OCI-LY7 (cell line): ENCODE measurements around the gene GYG1. TPM values are rescaled to one million over a fixed set of nuclear protein-coding genes. Genes with fewer than 3 reads are reported as not detected.
"Not testable (repeated sequence)": the region's sequence is repeated elsewhere in the genome, so short reads cannot be mapped to it uniquely, and the experiment has no call there.

Experiments
- BruUV-seq: library from RNA; stranded (reverse); fragments of 400-500 nt; replicated peaks from 2 replicates; lab custom pipeline; 2021; lab: Mats Ljungman, UMichigan
- CTCF ChIA-PET: fragments of 300-600 bp; sonication (Branson Sonifier 250); formaldehyde crosslinking; loops from one replicate; lab custom pipeline; 2022; ENCODE audit warnings: antibody characterized with exemption; ENCODE audit not compliant: unreplicated experiment; lab: Charles Lee
- POLR2A ChIA-PET: fragments of 300-600 bp; sonication (Branson Sonifier 250); formaldehyde crosslinking; loops from one replicate; lab custom pipeline; 2022; ENCODE audit warnings: antibody characterized with exemption; lab: Charles Lee
- DNase-seq: peaks from one replicate; pipeline ENCODE4 v3.0.0-alpha.2; 2015; ENCODE audit warnings: low spot score
- H2AFZ ChIP-seq: fragments of 200-600 bp; sonication (generic), shearing (Covaris generic); 2 replicates; pipeline ENCODE4 v1.6.1; 2014; ENCODE audit warnings: mild to moderate bottlenecking, antibody characterized with exemption, low read length, moderate library complexity
- H3K27ac ChIP-seq: fragments of 200-600 bp; sonication (generic); 2 replicates; pipeline ENCODE4 v1.5.1; 2014; ENCODE audit warnings: mixed run types, low read depth, mild to moderate bottlenecking, moderate library complexity, low read length, inconsistent platforms; ENCODE audit not compliant: poor library complexity, severe bottlenecking
- H3K36me3 ChIP-seq: fragments of 200-600 bp; sonication (generic); 2 replicates; pipeline ENCODE4 v1.6.1; 2014; ENCODE audit warnings: mild to moderate bottlenecking, antibody characterized with exemption, low read length, moderate library complexity, mixed read lengths; ENCODE audit not compliant: insufficient read depth
- H3K4me1 ChIP-seq: fragments of 200-600 bp; sonication (generic); 2 replicates; pipeline ENCODE4 v1.5.1; 2014; ENCODE audit warnings: mild to moderate bottlenecking, low read length; ENCODE audit not compliant: insufficient read depth, poor library complexity, severe bottlenecking
- H3K4me2 ChIP-seq: fragments of 200-600 bp; sonication (generic); 2 replicates; pipeline ENCODE4 v1.6.1; 2014; ENCODE audit warnings: mild to moderate bottlenecking, low read length
- H3K4me3 ChIP-seq: fragments of 200-600 bp; sonication (generic); 2 replicates; pipeline ENCODE4 v1.5.1; 2014; ENCODE audit warnings: mild to moderate bottlenecking, low read depth, low read length; ENCODE audit not compliant: poor library complexity, severe bottlenecking
- H3K79me2 ChIP-seq: fragments of 200-600 bp; sonication (generic); 2 replicates; pipeline ENCODE4 v1.6.1; 2016; ENCODE audit warnings: low read depth, mild to moderate bottlenecking, low read length, moderate library complexity, mixed read lengths; ENCODE audit not compliant: insufficient read depth
- H3K9me2 ChIP-seq: fragments of 200-600 bp; sonication (generic); 2 replicates; pipeline ENCODE4 v1.6.1; 2016; ENCODE audit warnings: mild to moderate bottlenecking, low read length, mixed read lengths; ENCODE audit not compliant: insufficient read depth
- H3K9me3 ChIP-seq: fragments of 200-600 bp; sonication (generic); 2 replicates; pipeline ENCODE4 v1.6.1; 2014; ENCODE audit warnings: mild to moderate bottlenecking, mixed run types, low read length, mixed read lengths
- H4K20me1 ChIP-seq: fragments of 200-600 bp; sonication (generic); 2 replicates; pipeline ENCODE4 v1.6.1; 2014; ENCODE audit warnings: mild to moderate bottlenecking, antibody characterized with exemption, low read length, moderate library complexity, mixed read lengths; ENCODE audit not compliant: insufficient read depth
- CTCF ChIP-seq: fragments of 200-600 bp; sonication (generic); conservative IDR thresholded peaks from 2 replicates; pipeline ENCODE4 v1.5.1; 2014; ENCODE audit warnings: mild to moderate bottlenecking, antibody characterized with exemption, low read length, moderate library complexity, mixed read lengths
- EZH2phosphoT487 ChIP-seq: fragments of 200-600 bp; sonication (generic); IDR thresholded peaks from 2 replicates; pipeline ENCODE4 v1.6.1; 2018; ENCODE audit warnings: low read depth, borderline replicate concordance, mild to moderate bottlenecking, mixed run types, antibody characterized with exemption, low read length, moderate library complexity, mixed read lengths
- intact Hi-C: fragments of 100-400 bp; cut with micrococcal nuclease; formaldehyde crosslinking; loops from one replicate; pipeline ENCODE4 v1.10.0; 2022; ENCODE audit not compliant: unreplicated experiment
- total RNA-seq, 2 experiments: library from RNA; depleted of rRNA in 1 of 2; stranded (reverse); fragments of >200 nt in 1 of 2; shearing (Covaris generic) in 1 of 2; gene quantifications; 2 replicates each; pipeline ENCODE4 v1.2.3, GENCODE V29; 2014 to 2022

The GYG1 gene
- total RNA-seq, 2 experiments from 2014 or later, result 11.5 to 53.6 TPM

GRCh38 chr3:148975696-148976095, 15.6 kb upstream of the GYG1 start:
- no peaks in the 10 kb centered on the region for H3K79me2 ChIP-seq
- TF ChIP-seq CTCF (no peak), EZH2phosphoT487 (no peak)
- POLR2A ChIA-PET, result interaction anchor here (0.6 kb wide), 1 partner anchor 227 kb away, joined by 3 read pairs; no protein-coding TSS in a partner anchor
- H3K9me2 ChIP-seq, result no peaks in the 10 kb centered on the region
- no peak overlapping the region for H3K4me3 ChIP-seq
- DNase-seq, result no peak
- H3K36me3 ChIP-seq, result no peaks in the 10 kb centered on the region
- H3K4me1 ChIP-seq, result no peaks in the 10 kb centered on the region
- H3K27ac ChIP-seq, result no peak overlapping the region
- CTCF ChIA-PET, result no interaction called here
- no peak overlapping the region for H2AFZ ChIP-seq
- H3K4me2 ChIP-seq, result no peak overlapping the region
- intact Hi-C loops, result no loop called here
- no peaks in the 10 kb centered on the region for H3K9me3 ChIP-seq
- no TSS peak for BruUV-seq
- no peaks in the 10 kb centered on the region for H4K20me1 ChIP-seq

GRCh38 chr3:148981273-148981672, 10.1 kb upstream of the GYG1 start:
- intact Hi-C loops, result no loop called here
- no peak overlapping the region for H3K4me3 ChIP-seq
- no peak for TF ChIP-seq EZH2phosphoT487
- TF ChIP-seq CTCF, result no peak
- DNase-seq, result no peak
- no peak overlapping the region for H3K27ac ChIP-seq
- H3K4me1 ChIP-seq, result no peaks in the 10 kb centered on the region
- CTCF ChIA-PET, result no interaction called here
- H3K79me2 ChIP-seq, result no peaks in the 10 kb centered on the region
- no peak overlapping the region for H2AFZ ChIP-seq
- POLR2A ChIA-PET, result interaction anchor here (0.8 to 1.5 kb wide), 2 partner anchors 8 to 17 kb away, joined by 3 to 8 read pairs; no protein-coding TSS in a partner anchor
- no peaks in the 10 kb centered on the region for H3K9me2 ChIP-seq
- 0 out of 2 replicates have a peak, but pooled peaks cover 5% of the 10 kb centered on the region for H3K9me3 ChIP-seq
- H3K36me3 ChIP-seq, result no peaks in the 10 kb centered on the region
- no TSS peak for BruUV-seq
- no peak overlapping the region for H3K4me2 ChIP-seq
- H4K20me1 ChIP-seq, result no peaks in the 10 kb centered on the region

GRCh38 chr3:148987551-148987950, 3.8 kb upstream of the GYG1 start:
- H3K36me3 ChIP-seq, H3K79me2 ChIP-seq, CTCF ChIA-PET, H3K4me3 ChIP-seq, H3K4me2 ChIP-seq, POLR2A ChIA-PET, H4K20me1 ChIP-seq, H2AFZ ChIP-seq, H3K9me2 ChIP-seq, H3K9me3 ChIP-seq, intact Hi-C loops, BruUV-seq, H3K27ac ChIP-seq, DNase-seq: not testable (repeated sequence)
- H3K4me1 ChIP-seq, result peaks cover 16% of the 10 kb centered on the region
